PC-3 (cell line): ENCODE measurements around the gene CEACAM5. TPM values are rescaled to one million over a fixed set of nuclear protein-coding genes. Genes with fewer than 3 reads are reported as not detected.

Experiments
- ATAC-seq: fragments of 200-7000 bp; cut with Tn5 transposase; 2 replicates; pipeline ENCODE4 v1.9.1; 2020; ENCODE audit warnings: mild to moderate bottlenecking, moderate library complexity
- BruUV-seq: library from RNA; stranded (reverse); fragments of 400-500 nt; replicated peaks from 2 replicates; lab custom pipeline; 2021; lab: Mats Ljungman, UMichigan
- CTCF ChIA-PET: fragments of 300-600 bp; sonication (Branson Sonifier 250); formaldehyde crosslinking; loops from one replicate; lab custom pipeline; 2022; ENCODE audit warnings: antibody characterized with exemption; lab: Charles Lee
- POLR2A ChIA-PET: fragments of 300-600 bp; sonication (Branson Sonifier 250); formaldehyde crosslinking; loops from one replicate; lab custom pipeline; 2022; ENCODE audit warnings: antibody characterized with exemption; ENCODE audit not compliant: unreplicated experiment; lab: Charles Lee
- DNase-seq: peaks from one replicate; pipeline ENCODE4 v3.0.0-alpha.2; 2015
- H2AFZ ChIP-seq: fragments of 300-600 bp; sonication (generic); 2 replicates; pipeline ENCODE4 v1.6.0; 2016; ENCODE audit warnings: antibody characterized with exemption, low read length
- H3F3A ChIP-seq: fragments of 300-600 bp; sonication (generic); one replicate; pipeline ENCODE4 v1.6.0; 2017; ENCODE audit warnings: antibody characterized with exemption, low read length, control low read depth, mild to moderate bottlenecking; ENCODE audit not compliant: unreplicated experiment
- H3K27ac ChIP-seq: fragments of 300-600 bp; sonication (generic); 2 replicates; pipeline ENCODE4 v1.5.1; 2016; ENCODE audit warnings: mild to moderate bottlenecking, low read length
- H3K27me3 ChIP-seq: fragments of 300-600 bp; sonication (generic); 2 replicates; pipeline ENCODE4 v1.6.1; 2016; ENCODE audit warnings: low read length, mixed read lengths
- H3K36me3 ChIP-seq: fragments of 300-600 bp; sonication (generic); 2 replicates; pipeline ENCODE4 v1.6.1; 2016; ENCODE audit warnings: low read depth, mixed run types, low read length, mixed read lengths
- H3K4me1 ChIP-seq: fragments of 300-600 bp; sonication (generic); 2 replicates; pipeline ENCODE4 v1.5.1; 2016; ENCODE audit warnings: low read length; ENCODE audit not compliant: insufficient read depth
- H3K4me2 ChIP-seq: fragments of 300-600 bp; sonication (generic); 2 replicates; pipeline ENCODE4 v1.6.0; 2016; ENCODE audit warnings: low read length
- H3K4me3 ChIP-seq: fragments of 300-600 bp; sonication (generic); 2 replicates; pipeline ENCODE4 v1.5.1; 2016; ENCODE audit warnings: mild to moderate bottlenecking, low read length, mixed read lengths
- H3K79me2 ChIP-seq: fragments of 300-600 bp; sonication (generic); 2 replicates; pipeline ENCODE4 v1.6.1; 2017; ENCODE audit warnings: low read length, mixed read lengths
- H3K9ac ChIP-seq: fragments of 300-600 bp; sonication (generic); 2 replicates; pipeline ENCODE4 v1.6.0; 2016; ENCODE audit warnings: mild to moderate bottlenecking, low read length
- H3K9me2 ChIP-seq: fragments of 300-600 bp; sonication (generic); replicated peaks from 2 replicates; pipeline ENCODE4 v1.6.1; 2016; ENCODE audit warnings: mixed run types, low read length, mixed read lengths
- H3K9me3 ChIP-seq: fragments of 300-600 bp; sonication (generic); 2 replicates; pipeline ENCODE4 v1.6.1; 2016; ENCODE audit warnings: low read length, mixed read lengths
- H4K20me1 ChIP-seq: fragments of 300-600 bp; sonication (generic); 2 replicates; pipeline ENCODE4 v1.6.1; 2016; ENCODE audit warnings: low read length, mixed read lengths
- CTCF ChIP-seq: fragments of 300-600 bp; sonication (generic); conservative IDR thresholded peaks from 2 replicates; pipeline ENCODE4 v1.5.1; 2017; ENCODE audit warnings: antibody characterized with exemption, low read depth, mild to moderate bottlenecking, low read length
- EZH2 ChIP-seq: fragments of 300-600 bp; sonication (generic); IDR thresholded peaks from one replicate; pipeline ENCODE4 v1.6.1; 2017; ENCODE audit warnings: antibody characterized with exemption, mild to moderate bottlenecking, low read length; ENCODE audit not compliant: unreplicated experiment
- EZH2phosphoT487 ChIP-seq: fragments of 300-600 bp; sonication (generic); IDR thresholded peaks from 2 replicates; pipeline ENCODE4 v1.6.1; 2018; ENCODE audit warnings: mild to moderate bottlenecking, antibody characterized with exemption, low read length, borderline replicate concordance
- intact Hi-C: fragments of 100-400 bp; cut with micrococcal nuclease; formaldehyde crosslinking; loops from 2 replicates; pipeline ENCODE4 v1.9.0; 2023
- total RNA-seq: library from RNA; depleted of rRNA; stranded (reverse); fragments of >200 nt; gene quantifications from 2 replicates; pipeline ENCODE4 v1.2.3, GENCODE V29; 2014

The CEACAM5 gene
- total RNA-seq, 1 experiment from 2014 or later: 2.8 TPM

DNA sequence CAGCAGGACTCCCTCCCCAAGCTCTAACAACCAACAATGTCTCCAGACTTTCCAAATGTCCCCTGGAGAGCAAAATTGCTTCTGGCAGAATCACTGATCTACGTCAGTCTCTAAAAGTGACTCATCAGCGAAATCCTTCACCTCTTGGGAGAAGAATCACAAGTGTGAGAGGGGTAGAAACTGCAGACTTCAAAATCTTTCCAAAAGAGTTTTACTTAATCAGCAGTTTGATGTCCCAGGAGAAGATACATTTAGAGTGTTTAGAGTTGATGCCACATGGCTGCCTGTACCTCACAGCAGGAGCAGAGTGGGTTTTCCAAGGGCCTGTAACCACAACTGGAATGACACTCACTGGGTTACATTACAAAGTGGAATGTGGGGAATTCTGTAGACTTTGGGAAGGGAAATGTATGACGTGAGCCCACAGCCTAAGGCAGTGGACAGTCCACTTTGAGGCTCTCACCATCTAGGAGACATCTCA, 6.2 kb upstream of the CEACAM5 start:
- H3K9ac ChIP-seq: no peak overlapping the region
- H3K79me2 ChIP-seq: no peaks in the 10 kb centered on the region
- intact Hi-C loops: no loop called here
- peak overlapping the region; percentile 19; the same call in 1 of the 2 replicates for H3K4me2 ChIP-seq
- H4K20me1 ChIP-seq: no peaks in the 10 kb centered on the region
- no peak for ATAC-seq
- no peak overlapping the region for H3K4me3 ChIP-seq
- H3K36me3 ChIP-seq: no peaks in the 10 kb centered on the region; the same call in 1 of the 2 replicates
- peaks cover 7% of the 10 kb centered on the region; the same call in 1 of the 2 replicates for H3K4me1 ChIP-seq
- no peaks in the 10 kb centered on the region for H3F3A ChIP-seq
- no peaks in the 10 kb centered on the region for H3K9me2 ChIP-seq
- peaks cover 4% of the 10 kb centered on the region; the same call in 1 of the 2 replicates for H3K27me3 ChIP-seq
- POLR2A ChIA-PET: no interaction called here
- TF ChIP-seq EZH2phosphoT487 (no peak), CTCF (no peak), EZH2 (no peak)
- no peaks in the 10 kb centered on the region for H3K9me3 ChIP-seq
- CTCF ChIA-PET: interaction anchor here (0.6 kb wide), 1 partner anchor 719 kb away, joined by 6 read pairs; no protein-coding TSS in a partner anchor
- H3K27ac ChIP-seq: no peak overlapping the region
- DNase-seq: peak; percentile 51
- no peak overlapping the region for H2AFZ ChIP-seq
- no TSS peak for BruUV-seq

DNA sequence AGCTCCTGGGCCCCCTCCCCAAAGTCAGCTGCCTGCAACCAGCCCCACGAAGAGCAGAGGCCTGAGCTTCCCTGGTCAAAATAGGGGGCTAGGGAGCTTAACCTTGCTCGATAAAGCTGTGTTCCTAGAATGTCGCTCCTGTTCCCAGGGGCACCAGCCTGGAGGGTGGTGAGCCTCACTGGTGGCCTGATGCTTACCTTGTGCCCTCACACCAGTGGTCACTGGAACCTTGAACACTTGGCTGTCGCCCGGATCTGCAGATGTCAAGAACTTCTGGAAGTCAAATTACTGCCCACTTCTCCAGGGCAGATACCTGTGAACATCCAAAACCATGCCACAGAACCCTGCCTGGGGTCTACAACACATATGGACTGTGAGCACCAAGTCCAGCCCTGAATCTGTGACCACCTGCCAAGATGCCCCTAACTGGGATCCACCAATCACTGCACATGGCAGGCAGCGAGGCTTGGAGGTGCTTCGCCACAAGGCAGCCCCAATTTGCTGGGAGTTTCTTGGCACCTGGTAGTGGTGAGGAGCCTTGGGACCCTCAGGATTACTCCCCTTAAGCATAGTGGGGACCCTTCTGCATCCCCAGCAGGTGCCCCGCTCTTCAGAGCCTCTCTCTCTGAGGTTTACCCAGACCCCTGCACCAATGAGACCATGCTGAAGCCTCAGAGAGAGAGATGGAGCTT, 4.7 kb upstream of the CEACAM5 start:
- Histone ChIP-seq H3K36me3 (no peaks in the 10 kb centered on the region; the same call in 1 of the 2 replicates), H3K4me2 (no peak overlapping the region), H3K4me1 (peaks cover 7% of the 10 kb centered on the region; the same call in 1 of the 2 replicates), H3F3A (no peaks in the 10 kb centered on the region), H3K79me2 (no peaks in the 10 kb centered on the region), H3K9ac (no peak overlapping the region), H3K9me2 (no peaks in the 10 kb centered on the region), H3K27me3 (no peaks in the 10 kb centered on the region; the same call in 1 of the 2 replicates), H3K9me3 (no peaks in the 10 kb centered on the region), H3K4me3 (no peak overlapping the region), H2AFZ (no peak overlapping the region), H3K27ac (no peak overlapping the region), H4K20me1 (no peaks in the 10 kb centered on the region)
- no peak for TF ChIP-seq EZH2phosphoT487
- TF ChIP-seq CTCF: no peak
- no peak for TF ChIP-seq EZH2
- ChIA-PET CTCF (no interaction called here), POLR2A (no interaction called here)
- intact Hi-C loops: no loop called here
- no TSS peak for BruUV-seq
- DNase-seq (no peak), ATAC-seq (no peak)
